SHP77 (cell line): ENCODE data around the gene PPP2R3B.
"Not testable (repeated sequence)": the region's sequence is repeated elsewhere in the genome, so short reads cannot be mapped to it uniquely, and the experiment has no call there.

Experiments
- DNase-seq, 2 experiments: peaks; one replicate each; lab custom pipeline; 2025; lab: John Stamatoyannopoulos, UW

Gene PPP2R3B

GRCh38 chrX:386768-387575, at the start of gene PPP2R3B:
PPP2R3B (minus strand) TSS chrX:386907; CDS start chrX:386691, 216 bp downstream.
- no peak for DNase-seq

DNA sequence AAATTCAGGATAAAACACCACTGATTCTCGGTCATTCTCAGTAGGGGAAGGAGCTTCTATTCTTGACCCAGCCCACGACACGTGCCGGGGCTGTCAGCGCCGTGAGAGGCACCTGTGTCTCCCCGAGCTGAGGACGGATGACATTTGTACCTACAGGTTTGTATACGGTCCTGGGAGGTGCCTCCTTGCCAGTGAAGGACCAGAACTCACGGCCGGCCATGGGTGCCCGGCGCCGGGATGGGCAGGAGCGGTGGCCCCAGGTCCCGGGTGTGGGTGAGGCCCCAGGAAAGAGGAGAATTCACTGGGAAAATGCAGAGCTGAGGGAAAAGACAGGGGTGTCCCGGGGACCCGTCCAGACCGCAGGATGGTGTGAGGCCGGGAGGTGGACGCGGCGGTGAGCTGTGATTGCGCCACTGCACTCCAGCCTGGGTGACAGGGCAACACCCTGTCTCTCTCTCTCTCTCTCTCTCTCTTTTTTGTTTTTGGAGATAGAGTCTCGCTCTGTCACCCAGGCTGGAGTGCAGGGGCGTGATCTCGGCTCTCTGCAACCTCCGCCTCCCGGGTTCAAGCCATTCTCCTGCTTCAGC, 48.9 kb upstream of the PPP2R3B start:
- DNase-seq, result no peak

DNA sequence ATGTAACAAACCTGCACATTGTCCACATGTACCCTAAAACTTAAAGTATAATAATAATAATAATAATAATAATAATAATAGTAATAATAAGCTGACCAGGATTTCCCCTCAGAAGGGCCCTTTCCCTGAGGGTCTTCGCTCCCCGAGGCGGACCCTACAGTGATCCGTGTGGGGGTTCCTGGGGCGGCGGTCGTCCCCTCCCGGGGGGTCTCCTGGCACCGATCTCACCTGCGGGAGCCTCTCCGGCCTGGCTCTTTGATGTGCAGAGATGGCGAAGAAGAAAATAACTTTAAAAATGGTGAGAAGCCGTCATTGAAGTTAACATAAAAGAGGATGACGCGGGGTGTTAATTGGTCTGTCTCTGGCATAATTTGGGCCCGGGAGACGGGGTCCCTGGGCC, 48.2 kb upstream of the PPP2R3B start:
- DNase-seq, result no peak

DNA sequence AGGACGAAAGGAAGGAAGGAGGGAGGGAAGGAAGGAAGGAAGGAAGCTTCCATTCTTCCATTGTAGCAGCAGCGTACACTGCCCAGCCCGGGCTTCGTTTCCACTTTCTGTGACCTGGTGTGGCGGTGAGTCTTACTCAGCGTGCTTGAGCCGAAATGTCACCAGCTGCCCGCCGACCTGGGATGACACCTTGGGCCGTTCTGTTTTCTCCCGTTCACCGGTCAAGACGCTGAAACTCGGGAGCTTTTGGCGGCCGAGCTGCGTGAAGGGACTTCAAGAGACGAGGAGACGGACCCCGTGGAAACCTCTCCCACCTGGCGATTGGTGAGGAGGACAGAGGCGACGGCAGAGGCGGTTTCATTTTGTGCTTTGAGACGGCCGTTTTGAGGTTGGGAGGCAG, 47.1 kb upstream of the PPP2R3B start:
- no peak for DNase-seq

DNA sequence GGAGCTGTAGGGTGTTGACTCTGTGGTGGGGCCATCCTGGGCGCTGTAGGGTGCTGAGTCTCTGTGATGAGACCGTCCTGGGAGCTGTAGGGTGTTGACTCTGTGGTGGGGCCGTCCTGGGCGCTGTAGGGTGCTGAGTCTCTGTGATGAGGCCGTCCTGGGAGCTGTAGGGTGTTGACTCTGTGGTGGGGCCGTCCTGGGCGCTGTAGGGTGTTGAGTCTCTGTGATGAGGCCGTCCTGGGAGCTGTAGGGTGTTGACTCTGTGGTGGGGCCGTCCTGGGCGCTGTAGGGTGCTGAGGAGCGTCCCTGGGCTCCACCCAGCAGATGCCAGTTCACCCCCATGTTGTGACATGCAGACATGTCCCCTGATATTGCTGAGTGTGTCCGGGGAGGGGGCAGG, 46.0 kb upstream of the PPP2R3B start:
- not testable (repeated sequence) for DNase-seq

DNA sequence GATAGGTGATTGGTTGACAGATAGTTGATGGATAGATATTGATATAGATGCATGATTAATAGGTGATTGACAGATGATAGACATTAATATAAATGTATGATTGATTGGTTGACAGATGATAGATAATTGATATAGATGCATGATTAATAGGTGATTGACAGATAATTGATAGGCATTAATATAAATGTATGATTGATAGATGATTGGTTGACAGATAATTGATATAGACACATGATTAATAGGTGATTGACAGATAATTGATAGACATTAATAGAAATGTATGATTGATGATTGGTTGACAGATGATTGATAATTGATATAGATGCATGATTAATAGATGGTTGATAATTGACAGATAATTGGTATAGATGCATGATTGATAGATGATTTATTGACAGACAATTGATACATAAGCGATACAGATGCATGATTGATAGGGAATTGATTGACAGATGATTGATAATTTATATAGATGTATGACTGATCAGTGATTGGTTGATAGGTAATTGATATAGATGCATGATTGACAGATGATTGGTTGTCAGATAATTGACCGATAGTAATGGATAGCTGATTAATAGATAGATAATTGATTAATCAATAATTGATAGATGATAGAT, 44.9 kb upstream of the PPP2R3B start:
- no peak for DNase-seq

GRCh38 chrX:431056-431455, 44.3 kb upstream of the PPP2R3B start:
- DNase-seq, result no peak

DNA sequence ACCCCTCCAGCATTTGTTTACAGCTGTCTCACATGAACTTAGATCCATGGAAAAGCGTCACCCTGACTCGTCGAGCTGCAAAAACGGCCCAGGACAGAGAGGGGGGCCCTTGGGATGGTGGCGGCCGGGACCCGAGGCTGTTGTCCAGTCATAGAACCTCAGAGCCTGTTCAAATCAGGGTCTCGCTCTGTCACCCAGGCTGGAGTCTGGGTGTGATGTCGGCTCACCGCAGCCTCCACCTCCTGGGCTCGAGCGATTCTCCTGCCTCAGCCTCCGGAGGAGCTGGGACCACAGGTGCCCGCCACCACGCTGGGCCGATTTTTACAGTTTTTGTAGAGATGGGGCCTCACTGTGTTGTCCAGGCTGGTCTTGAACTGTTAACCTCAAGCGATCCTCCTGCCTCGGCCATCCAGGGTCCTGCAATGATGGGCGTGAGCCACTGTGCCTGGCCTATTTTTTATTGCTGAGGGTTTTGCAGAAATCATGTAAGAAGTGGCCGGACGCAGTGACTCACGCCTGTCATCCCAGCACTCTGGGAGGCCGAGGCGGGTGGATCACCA, 42.6 kb upstream of the PPP2R3B start:
- DNase-seq, result no peak

DNA sequence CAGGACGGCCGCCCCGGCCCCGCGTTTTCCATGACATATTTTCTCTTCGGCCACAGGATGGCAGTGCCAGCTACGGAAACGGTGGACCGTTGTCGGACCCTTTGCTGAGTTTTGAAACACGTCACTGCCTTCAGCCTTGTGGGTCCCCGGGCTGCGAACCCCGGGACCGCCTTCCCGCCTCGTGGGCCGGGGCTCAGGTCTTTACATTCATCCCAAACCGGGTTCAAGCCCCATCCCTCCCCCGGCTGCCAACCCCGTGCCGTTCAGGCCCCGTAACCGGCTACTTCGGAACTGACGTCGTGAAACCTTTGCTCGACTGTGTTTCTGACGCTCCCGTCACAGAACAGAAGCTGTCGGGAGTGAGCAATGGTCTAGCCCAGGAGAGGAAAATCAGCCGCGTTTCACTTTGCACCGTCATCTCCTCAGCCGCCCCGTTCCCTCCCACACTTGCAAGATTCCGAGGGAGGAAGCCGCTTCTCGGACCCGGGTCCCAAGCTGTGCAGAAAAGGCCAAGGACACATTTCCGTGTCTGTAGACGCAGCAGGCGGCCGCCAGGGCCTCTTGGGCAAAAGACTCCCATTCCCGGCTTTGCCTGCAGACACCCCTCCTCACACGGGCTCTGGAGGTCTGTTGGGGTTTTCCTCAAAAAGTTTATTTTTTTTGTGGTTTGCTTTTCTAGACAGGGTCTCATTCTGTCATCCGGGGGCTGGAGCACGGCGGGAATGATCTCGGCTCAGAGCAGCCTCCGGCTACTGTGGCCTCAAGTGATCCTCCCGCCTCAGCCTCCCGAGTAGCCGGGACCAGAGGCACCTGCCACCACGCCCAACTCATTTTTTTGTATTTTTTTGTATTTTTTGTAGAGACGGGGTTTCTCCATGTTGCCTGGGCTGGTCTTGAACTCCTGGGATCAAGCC, 41.4 kb upstream of the PPP2R3B start:
- no peak for DNase-seq

DNA sequence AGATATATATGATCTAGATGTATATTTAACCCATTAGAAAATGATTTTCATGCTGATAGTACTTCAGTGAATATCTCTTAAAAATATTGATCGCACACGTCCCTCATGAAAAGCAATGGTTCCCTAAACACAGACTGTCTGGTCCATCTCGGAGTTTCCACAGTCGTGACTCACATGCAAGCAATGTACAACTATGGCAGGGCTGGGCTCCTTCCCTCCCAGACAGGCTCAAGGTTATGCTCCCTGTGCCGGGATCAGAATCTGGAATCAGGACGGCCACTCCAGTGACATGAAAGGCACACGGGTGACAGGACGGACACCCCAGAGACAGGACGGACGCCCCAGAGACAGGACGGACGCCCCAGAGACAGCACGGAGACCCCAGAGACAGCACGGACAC, 40.2 kb upstream of the PPP2R3B start:
- no peak for DNase-seq

GRCh38 chrX:425056-425455, 38.3 kb upstream of the PPP2R3B start:
- DNase-seq, result no peak

- DNase-seq, result no peak
These were observed 35.1 kb upstream of the PPP2R3B start for GRCh38 chrX:421646-422391.

DNA sequence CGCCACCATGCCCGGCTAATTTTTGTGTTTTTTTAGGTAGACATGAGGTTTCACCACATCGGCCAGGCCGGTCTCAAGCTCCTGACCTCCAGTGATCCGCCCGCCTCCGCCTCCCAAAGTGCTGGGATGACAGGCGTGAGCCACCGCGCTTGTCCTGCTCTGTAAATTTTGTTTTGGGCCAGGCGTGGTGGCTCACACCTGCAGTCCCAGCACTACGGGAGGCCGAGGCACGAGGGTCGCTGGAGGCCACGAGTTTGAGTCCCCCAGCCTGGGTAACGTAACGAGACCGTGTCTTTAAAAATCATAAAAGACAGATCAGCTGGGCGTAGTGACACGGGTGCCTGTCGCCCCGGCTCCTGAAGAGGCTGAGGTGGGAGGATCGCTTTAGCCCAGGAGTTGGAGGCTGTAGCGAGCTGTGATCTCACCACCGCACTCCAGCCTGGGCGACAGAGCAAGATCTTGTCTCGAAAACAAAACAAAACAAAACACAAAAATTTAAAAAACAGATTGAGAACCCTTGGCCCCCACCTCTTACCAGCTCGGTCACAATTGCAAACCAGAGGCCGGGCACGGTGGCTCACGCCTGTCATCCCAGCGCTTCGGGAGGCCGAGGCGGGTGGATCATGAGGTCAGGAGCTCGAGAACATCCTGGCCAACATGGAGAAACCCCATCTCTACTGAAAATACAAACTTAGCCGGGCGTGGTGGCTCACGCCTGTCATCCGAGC, 34.0 kb upstream of the PPP2R3B start:
- DNase-seq, result no peak

DNA sequence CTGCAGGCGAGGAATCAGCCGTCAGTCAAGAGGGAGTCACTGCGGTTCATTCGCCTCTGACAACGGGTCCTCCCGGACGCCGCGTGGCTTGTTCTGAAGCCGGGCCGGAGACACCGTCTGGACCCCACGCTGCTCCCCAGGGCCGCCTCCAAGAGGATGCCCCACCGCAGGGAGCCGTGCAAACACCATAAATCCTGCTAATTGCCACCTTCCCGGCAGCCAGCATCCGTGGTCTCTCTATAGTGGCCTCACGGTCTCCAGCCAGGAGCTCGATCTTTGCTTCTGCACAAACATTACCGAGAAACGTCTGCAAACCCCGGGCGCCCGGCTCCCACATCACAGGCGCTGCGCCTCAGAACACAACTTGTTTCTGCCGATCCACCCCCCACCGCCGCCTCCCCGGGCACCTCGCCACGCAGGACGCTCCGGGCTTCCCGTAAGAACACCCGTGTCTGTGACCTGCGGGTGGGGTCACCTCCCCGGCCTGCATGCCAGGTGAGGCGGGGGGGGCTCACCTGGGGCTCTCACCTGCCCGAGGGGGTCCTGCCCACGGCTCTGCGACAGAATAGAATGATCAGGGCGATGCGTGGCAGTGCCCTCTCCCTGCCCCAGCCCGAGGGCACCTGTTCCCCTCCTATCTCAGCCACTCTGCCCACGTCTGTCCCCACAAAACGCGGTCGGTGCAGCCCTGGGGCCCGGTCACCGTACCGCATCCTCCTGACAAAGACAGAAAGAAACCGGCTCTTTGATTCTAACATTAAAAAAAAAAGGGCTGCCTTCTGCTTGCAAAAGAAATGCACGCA, 32.4 kb upstream of the PPP2R3B start:
- no peak for DNase-seq

DNA sequence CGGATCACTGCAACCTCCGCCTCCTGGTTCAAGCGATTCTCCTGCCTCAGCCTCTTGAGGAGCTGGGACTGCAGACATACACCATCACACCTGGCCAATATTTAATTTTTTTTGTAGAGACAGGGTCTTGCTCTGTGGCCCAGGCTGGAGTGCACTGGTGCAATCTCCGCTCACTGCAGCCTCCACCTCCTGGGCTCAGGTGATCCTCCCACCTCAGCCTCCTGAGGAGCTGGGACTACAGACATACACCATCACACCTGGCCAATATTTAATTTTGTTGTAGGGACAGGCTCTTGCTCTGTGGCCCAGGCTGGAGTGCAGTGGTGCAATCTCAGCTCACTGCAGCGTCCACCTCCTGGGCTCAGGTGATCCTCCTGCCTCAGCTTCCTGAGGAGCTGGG, 28.8 kb upstream of the PPP2R3B start:
- DNase-seq, result not testable (repeated sequence)

DNA sequence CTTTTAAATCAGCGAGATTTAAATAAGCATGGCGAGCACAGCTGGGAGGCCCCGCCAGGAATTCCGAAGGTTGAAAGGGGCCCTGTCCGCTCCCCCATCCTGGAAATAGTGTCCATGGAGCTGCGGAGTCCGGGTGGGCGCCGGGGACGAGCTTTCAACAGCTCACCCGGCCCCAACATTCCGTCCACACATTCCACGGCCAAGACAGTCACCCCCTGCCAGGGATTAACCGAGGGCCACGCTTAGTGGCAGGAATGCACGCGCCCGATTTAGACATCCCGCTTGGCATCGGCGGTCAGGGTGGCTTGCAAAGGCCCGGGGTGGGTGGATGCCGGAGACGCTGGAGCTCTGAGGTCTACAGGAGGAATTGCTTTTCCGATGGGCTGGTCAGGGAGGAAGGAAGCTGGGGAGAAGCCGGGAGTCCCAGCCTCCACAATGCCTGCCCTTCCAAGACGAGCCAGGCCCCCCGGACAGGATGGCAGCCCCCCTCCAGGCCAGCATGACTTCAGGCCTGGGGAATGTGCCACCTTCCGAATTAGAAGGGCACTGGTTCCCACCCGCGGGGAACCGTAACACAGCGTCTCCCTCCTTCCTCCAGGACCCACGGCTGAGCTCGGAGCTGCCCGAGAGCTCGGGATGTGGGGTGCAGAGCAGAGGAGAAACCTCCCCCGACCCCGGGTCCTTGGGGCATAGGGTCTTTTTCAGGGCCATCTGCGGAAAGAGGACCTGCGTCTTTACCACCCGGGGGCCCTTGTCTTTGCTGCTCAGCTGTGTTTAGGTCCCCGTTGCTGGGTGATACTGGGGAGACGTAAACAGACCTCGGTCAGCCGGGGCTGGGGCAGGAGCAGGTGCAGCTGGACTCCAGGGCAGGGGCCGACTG, 26.9 kb upstream of the PPP2R3B start:
- peak in 1 of 2 experiments; percentile 2 for DNase-seq

DNA sequence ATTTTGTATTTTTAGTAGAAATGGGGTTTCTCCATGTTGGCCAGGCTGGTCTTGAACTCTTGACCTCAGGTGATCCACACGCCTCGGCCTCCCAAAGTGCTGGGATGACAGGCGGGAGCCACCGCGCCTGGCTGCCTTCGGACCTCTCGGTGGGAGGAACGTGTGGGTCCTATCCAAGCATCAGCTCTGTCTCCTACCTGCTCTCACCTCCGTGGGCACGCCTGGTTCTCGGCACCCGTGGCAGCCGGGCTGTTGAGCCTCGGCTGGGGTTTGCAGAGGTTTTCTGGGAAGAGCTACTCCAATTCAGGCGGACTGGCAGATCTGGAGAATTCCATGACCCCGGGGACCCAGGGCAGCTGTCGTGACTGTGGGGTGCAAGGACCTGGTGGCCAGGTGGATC, 23.6 kb upstream of the PPP2R3B start:
- DNase-seq, result no peak

DNA sequence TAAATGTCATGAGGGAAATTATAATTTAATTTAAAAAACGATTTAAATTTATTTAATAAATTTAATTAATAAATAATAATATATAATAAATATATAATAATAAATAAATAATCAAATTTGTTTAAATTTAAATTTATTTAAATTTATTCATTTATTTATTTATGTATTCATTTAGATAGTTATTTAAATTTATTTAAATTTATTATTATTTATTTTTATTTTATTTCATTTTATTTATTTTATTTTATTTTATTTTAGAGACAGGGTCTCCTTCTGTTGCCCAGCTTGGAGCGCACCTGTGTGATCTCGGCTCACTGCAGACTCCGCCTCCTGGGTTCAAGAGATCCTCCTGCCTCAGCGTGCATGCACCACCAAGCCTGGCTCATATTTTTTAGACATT, 18.4 kb upstream of the PPP2R3B start:
- DNase-seq, result no peak

GRCh38 chrX:404656-405055, 17.9 kb upstream of the PPP2R3B start:
- DNase-seq, result no peak
